ENCODE measurements around the gene XRCC5. TPM values are rescaled to one million over a fixed set of nuclear protein-coding genes. Genes with fewer than 3 reads are reported as not detected.

The XRCC5 gene
- total RNA-seq, 1 experiment from 2014 or later: 618 TPM

GRCh38 chr2:216179015-216179414 is 69.9 kb downstream of the XRCC5 start:
- Histone ChIP-seq H2AFZ (ENCODE audit: low read length) (no peak overlapping the region), H3K4ac (ENCODE audit: low read depth, low read length) (no peak overlapping the region), H4K91ac (ENCODE audit: insufficient read length, low read depth, low read length) (no peak overlapping the region), H3K23me2 (ENCODE audit: insufficient read length, low read depth, low read length, poor library complexity, severe bottlenecking) (no peaks in the 10 kb centered on the region), H3K18ac (ENCODE audit: insufficient read length, low read depth, low read length) (no peak overlapping the region), H2BK120ac (ENCODE audit: low read depth, low read length, poor library complexity, severe bottlenecking) (no peak overlapping the region), H2BK15ac (ENCODE audit: low read depth, low read length) (no peak overlapping the region), H3T11ph (ENCODE audit: low read length) (no peak overlapping the region), H4K8ac (replicated peaks; ENCODE audit: insufficient read length, low read depth, low read length) (no peak overlapping the region), H3K14ac (ENCODE audit: insufficient read depth, low read length) (no peak overlapping the region), H2BK5ac (ENCODE audit: insufficient read length, low read length) (no peak overlapping the region), H3K27me3 (ENCODE audit: insufficient read depth, low read length) (no peaks in the 10 kb centered on the region), H3K9me3 (ENCODE audit: control insufficient read depth, low read depth, low read length) (no peaks in the 10 kb centered on the region), H3K79me1 (ENCODE audit: insufficient read depth, low read depth, low read length, poor library complexity, severe bottlenecking) (peaks cover 7% of the 10 kb centered on the region), H3K27ac (ENCODE audit: insufficient read length, low read depth, low read length) (no peak overlapping the region), H3K56ac (ENCODE audit: insufficient read length, low read depth, low read length) (no peak overlapping the region), H3K9ac (ENCODE audit: extremely low read depth, insufficient read length, low read length) (no peak overlapping the region), H4K20me1 (ENCODE audit: control insufficient read depth, insufficient read depth, insufficient read length) (no peaks in the 10 kb centered on the region), H4K5ac (ENCODE audit: insufficient read length, low read depth, low read length) (no peak overlapping the region), H3K79me2 (ENCODE audit: insufficient read depth, low read length) (peaks cover 1% of the 10 kb centered on the region; the same call in 1 of the 2 replicates), H2BK20ac (ENCODE audit: low read depth, low read length, poor library complexity, severe bottlenecking) (no peak overlapping the region), H3K4me1 (ENCODE audit: insufficient read depth, low read length) (no peaks in the 10 kb centered on the region), H3K4me2 (ENCODE audit: insufficient read depth, insufficient read length, low read length) (no peak overlapping the region), H2BK12ac (ENCODE audit: insufficient read length, low read depth, low read length) (no peak overlapping the region), H3K23ac (ENCODE audit: insufficient read length, low read depth, low read length) (no peak overlapping the region), H2AK5ac (ENCODE audit: insufficient read length, low read length) (no peak overlapping the region)
- Mint-ChIP-seq H3K36me3 (ENCODE audit: insufficient read depth in 1 of 3, low read depth in 3 of 3) (peaks cover 26 to 83% (median 68%) of the 10 kb centered on the region in 3 experiments), H3K27ac (peak overlapping the region in 2 of 3 experiments; percentile 24 to 90; a peak in 3 of 7 replicates), H3K9me3 (no peaks in the 10 kb centered on the region), H3K4me3 (no peak overlapping the region), H3K4me1 (peaks cover 35 to 56% of the 10 kb centered on the region in 2 experiments), H3K27me3 (ENCODE audit: low read depth) (no peaks in the 10 kb centered on the region)
- no CpG with 5 or more reads among the region's 1 CpG for WGBS (ENCODE audit: extremely low coverage, insufficient read length, low lambda C conversion rate)
- no peak for DNase-seq
- TF ChIP-seq CTCF (conservative IDR thresholded peaks at IDR 0.05): no peak
